GM12892 (cell line): ENCODE data around the gene LEKR1.

ENCODE experiments used
- POLR2A ChIP-seq: IDR thresholded peaks from 2 replicates; pipeline ENCODE4 v1.6.1; 2011; ENCODE audit warnings: low read depth, low read length, control low read depth
- POLR2AphosphoS5 ChIP-seq: IDR thresholded peaks from 2 replicates; pipeline ENCODE4 v1.6.1; 2011; ENCODE audit warnings: low read depth, low read length, control low read depth
- TAF1 ChIP-seq: IDR thresholded peaks from 2 replicates; pipeline ENCODE4 v1.6.1; 2011; ENCODE audit warnings: low read depth, mild to moderate bottlenecking, control low read depth, low read length, borderline replicate concordance

DNA sequence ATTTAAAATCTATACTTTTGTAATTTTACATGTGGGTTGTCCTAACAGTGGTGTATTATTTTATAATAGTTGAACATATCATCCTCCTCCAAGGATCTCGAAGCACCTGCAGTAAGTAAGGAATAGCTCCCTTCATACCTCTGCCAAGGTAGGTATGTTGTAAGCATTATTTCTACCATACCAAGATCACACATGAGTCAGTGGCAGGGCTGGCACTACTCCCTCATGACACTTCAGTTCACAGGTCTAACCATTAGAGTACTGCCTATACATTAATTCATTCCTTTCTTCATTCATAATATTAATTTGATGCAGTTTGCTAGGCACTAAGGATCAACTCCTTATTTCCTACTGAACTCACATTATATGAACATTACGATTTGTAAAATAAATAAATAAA, 11.9 kb upstream of the LEKR1 start:
- no peak for TF ChIP-seq POLR2A
- TF ChIP-seq POLR2AphosphoS5 = no peak
- no peak for TF ChIP-seq TAF1
